Hepatocyte (in vitro differentiated cells): Measurements from ENCODE around the gene FAM174C. TPM values are rescaled to one million over a fixed set of nuclear protein-coding genes. Genes with fewer than 3 reads are reported as not detected.
A peak's percentile ranks its signal among the peaks of the same experiment; 100 is the strongest.

Experiments
- DNase-seq: peaks from one replicate; pipeline ENCODE4 v3.0.0-alpha.2; 2016; ENCODE audit warnings: low spot score
- H2AFZ ChIP-seq: fragments of 200-600 bp; sonication (generic); 2 replicates; pipeline ENCODE4 v1.6.0; 2016; ENCODE audit warnings: antibody characterized with exemption, mild to moderate bottlenecking
- H3K27ac ChIP-seq: fragments of 200-600 bp; sonication (generic); 2 replicates; pipeline ENCODE4 v1.5.1; 2016; ENCODE audit warnings: mild to moderate bottlenecking
- H3K27me3 ChIP-seq: fragments of 200-600 bp; sonication (generic); 2 replicates; pipeline ENCODE4 v1.6.1; 2016
- H3K36me3 ChIP-seq: fragments of 200-600 bp; sonication (generic); replicated peaks from 2 replicates; pipeline ENCODE4 v1.5.1; 2016; ENCODE audit warnings: low read depth; ENCODE audit not compliant: insufficient read depth
- H3K4me1 ChIP-seq: fragments of 200-600 bp; sonication (generic); 2 replicates; pipeline ENCODE4 v1.5.1; 2016; ENCODE audit warnings: mild to moderate bottlenecking, moderate library complexity; ENCODE audit not compliant: insufficient read depth
- H3K4me2 ChIP-seq: fragments of 200-600 bp; sonication (generic); 2 replicates; pipeline ENCODE4 v1.6.0; 2016
- H3K4me3 ChIP-seq: fragments of 200-600 bp; sonication (generic); 2 replicates; pipeline ENCODE4 v1.5.1; 2016; ENCODE audit warnings: mild to moderate bottlenecking
- H3K79me2 ChIP-seq: fragments of 200-600 bp; sonication (generic); 2 replicates; pipeline ENCODE4 v1.6.0; 2017; ENCODE audit warnings: mild to moderate bottlenecking
- H3K9me2 ChIP-seq: fragments of 200-600 bp; sonication (generic); replicated peaks from 2 replicates; pipeline ENCODE4 v1.6.0; 2017; ENCODE audit warnings: mild to moderate bottlenecking; ENCODE audit not compliant: insufficient read depth
- H3K9me3 ChIP-seq: fragments of 200-600 bp; sonication (generic); 2 replicates; pipeline ENCODE4 v1.5.1; 2016; ENCODE audit warnings: low read depth, mild to moderate bottlenecking
- H4K20me1 ChIP-seq: fragments of 200-600 bp; sonication (generic); 2 replicates; pipeline ENCODE4 v1.6.0; 2016; ENCODE audit warnings: mild to moderate bottlenecking; ENCODE audit not compliant: insufficient read depth, poor library complexity, severe bottlenecking
- EZH2 ChIP-seq: fragments of 200-600 bp; sonication (generic); IDR thresholded peaks from 2 replicates; pipeline ENCODE4 v1.6.1; 2016; ENCODE audit warnings: antibody characterized with exemption, mild to moderate bottlenecking, borderline replicate concordance
- EZH2phosphoT487 ChIP-seq: fragments of 200-600 bp; sonication (generic); IDR thresholded peaks from one replicate; pipeline ENCODE4 v1.6.1; 2018; ENCODE audit warnings: antibody characterized with exemption, mild to moderate bottlenecking, low read depth, moderate library complexity; ENCODE audit not compliant: unreplicated experiment, severe bottlenecking
- WGBS: methylation state at CpG from one replicate; pipeline ENCODE4 v1.1.6; 2016; ENCODE audit warnings: low lambda C conversion rate; ENCODE audit errors: missing lambda C conversion rate; 5-methylcytosine and 5-hydroxymethylcytosine counted together
- polyA plus RNA-seq: library from polyadenylated mRNA; unstranded; fragments of >200 nt; fragmentation: Nextera tagmentation; extraction: Ambion mirVana; gene quantifications from 2 replicates; pipeline ENCODE4 v1.2.1, GENCODE V29; 2016
- total RNA-seq: library from RNA; depleted of rRNA; stranded (reverse); fragments of >200 nt; gene quantifications from 2 replicates; pipeline ENCODE4 v1.2.3, GENCODE V29; 2014
- TF ChIP-seq, protein P1 (sequence below): fragments of 200-600 bp; sonication (generic); IDR thresholded peaks from 2 replicates; pipeline ENCODE4 v1.5.1; 2016; ENCODE audit warnings: antibody characterized with exemption, mild to moderate bottlenecking; ENCODE audit not compliant: poor library complexity

The FAM174C gene
- total and polyA plus RNA-seq, 2 experiments from 2014 or later, result 25.5 to 79.9 TPM

DNA sequence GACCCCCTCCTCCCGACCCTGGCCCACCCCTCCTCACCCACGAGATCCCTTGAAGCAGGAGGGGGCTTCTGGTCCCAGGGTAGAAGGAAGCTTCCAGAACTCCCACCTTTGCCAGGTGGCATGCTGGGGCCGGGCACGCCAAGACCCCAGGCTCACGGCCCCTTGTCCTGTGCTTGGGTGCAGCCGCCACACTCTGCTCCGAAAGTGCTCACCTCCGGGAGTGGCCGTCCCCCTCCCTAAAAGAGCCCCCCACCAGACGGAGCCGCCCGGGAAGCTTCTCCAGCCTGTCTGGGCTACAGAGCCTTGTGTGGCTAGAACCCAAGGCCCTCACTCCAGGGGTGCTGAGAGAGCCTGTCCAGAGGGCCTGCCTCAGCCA is 8.6 kb downstream of the FAM174C start:
- Histone ChIP-seq H3K79me2 (peaks cover 26% of the 10 kb centered on the region), H3K36me3 (no peaks in the 10 kb centered on the region), H3K9me3 (no peaks in the 10 kb centered on the region), H3K4me3 (no peak overlapping the region), H4K20me1 (no peaks in the 10 kb centered on the region), H3K4me1 (peaks cover 32% of the 10 kb centered on the region), H3K27ac (peak overlapping the region; percentile 85), H3K4me2 (peak overlapping the region; percentile 76), H2AFZ (no peak overlapping the region), H3K27me3 (no peaks in the 10 kb centered on the region), H3K9me2 (no peaks in the 10 kb centered on the region)
- DNase-seq, result no peak
- 93% methylated on average over 11 of the region's 12 CpGs for WGBS
- TF ChIP-seq EZH2, result no peak
- TF ChIP-seq, protein P1, sequence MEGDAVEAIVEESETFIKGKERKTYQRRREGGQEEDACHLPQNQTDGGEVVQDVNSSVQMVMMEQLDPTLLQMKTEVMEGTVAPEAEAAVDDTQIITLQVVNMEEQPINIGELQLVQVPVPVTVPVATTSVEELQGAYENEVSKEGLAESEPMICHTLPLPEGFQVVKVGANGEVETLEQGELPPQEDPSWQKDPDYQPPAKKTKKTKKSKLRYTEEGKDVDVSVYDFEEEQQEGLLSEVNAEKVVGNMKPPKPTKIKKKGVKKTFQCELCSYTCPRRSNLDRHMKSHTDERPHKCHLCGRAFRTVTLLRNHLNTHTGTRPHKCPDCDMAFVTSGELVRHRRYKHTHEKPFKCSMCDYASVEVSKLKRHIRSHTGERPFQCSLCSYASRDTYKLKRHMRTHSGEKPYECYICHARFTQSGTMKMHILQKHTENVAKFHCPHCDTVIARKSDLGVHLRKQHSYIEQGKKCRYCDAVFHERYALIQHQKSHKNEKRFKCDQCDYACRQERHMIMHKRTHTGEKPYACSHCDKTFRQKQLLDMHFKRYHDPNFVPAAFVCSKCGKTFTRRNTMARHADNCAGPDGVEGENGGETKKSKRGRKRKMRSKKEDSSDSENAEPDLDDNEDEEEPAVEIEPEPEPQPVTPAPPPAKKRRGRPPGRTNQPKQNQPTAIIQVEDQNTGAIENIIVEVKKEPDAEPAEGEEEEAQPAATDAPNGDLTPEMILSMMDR, result no peak
- no peak for TF ChIP-seq EZH2phosphoT487

DNA sequence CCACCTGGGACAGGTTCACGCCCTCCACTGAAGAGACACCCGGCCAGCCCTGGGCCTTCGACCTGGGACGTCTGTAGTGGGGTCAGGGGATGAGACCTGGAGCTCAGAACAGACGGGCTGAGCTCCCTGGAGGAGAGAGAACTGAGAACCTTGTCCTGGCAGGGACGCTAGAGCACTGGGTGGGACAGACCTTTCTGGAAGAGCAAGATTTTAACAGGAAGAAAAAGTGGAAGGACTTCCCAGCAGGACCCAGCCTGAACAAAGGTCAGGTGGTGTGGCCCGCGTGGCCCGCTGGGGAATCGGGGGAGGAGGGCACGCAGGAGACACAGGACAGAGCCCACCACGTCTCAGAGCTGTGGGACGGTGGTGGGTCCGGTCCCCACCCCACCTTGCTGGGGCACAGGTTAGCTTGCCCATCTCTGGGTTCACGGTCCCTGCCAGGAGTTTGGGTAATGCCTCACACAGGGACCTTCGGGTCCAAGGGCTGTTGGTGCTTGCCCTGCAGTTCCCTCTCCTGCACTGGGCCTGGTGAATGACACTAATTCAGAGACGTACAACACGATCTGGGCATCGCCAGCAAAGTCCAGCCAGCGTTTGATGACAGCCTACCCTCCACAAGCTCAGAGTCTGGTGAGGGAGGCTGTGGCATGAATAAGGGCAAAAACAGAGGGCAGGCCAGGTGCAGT is 9.1 kb downstream of the FAM174C start:
- Histone ChIP-seq H3K9me2 (no peaks in the 10 kb centered on the region), H3K79me2 (peaks cover 28% of the 10 kb centered on the region), H3K36me3 (no peaks in the 10 kb centered on the region), H3K27me3 (no peaks in the 10 kb centered on the region), H3K4me1 (peaks cover 32% of the 10 kb centered on the region), H3K9me3 (no peaks in the 10 kb centered on the region), H3K4me2 (peak overlapping the region; percentile 76), H2AFZ (no peak overlapping the region), H4K20me1 (no peaks in the 10 kb centered on the region), H3K4me3 (no peak overlapping the region), H3K27ac (peak overlapping the region; percentile 85)
- TF ChIP-seq, protein P1, result no peak
- TF ChIP-seq EZH2 (no peak), EZH2phosphoT487 (no peak)
- 68% methylated on average over 20 of the region's 20 CpGs for WGBS
- no peak for DNase-seq

DNA sequence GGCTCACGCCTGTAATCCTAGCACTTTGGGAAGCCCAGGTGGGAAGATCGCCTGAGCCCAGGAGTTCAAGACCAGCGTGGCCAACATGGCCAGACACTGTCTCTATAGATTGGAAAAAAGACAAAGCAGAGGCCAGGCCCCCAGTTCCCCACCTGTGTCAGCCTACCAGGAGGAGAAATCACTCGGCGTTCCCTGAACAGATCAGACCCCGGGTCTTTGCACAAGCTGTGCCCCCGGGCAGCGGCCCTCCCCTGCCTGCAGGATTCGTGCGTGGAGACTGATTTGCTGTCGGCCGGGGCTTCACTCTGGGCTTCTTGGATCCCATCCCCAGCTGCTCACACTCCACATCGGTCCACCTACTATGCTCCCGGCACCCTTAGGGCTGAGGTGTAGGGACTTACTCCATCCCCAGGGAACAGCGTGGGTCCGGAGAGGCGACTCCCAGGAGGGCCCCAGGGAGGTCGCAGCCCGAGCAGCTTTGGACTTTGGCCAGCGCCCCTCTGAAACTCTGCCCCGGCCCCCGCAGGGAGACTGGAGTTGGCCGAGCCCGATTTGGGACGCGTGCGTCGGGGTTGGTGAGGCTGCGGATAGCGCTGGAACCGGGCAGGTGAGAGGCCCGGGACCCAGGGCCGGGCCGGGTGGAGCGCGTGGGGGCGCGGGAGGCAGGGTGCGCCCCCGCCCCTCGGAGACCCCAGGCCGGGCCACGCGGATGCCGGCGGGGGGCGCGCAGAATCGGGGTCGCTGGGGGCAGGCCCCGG is 9.8 kb downstream of the FAM174C start:
- no peaks in the 10 kb centered on the region for H3K9me3 ChIP-seq
- peak overlapping the region; percentile 76 for H3K4me2 ChIP-seq
- TF ChIP-seq, protein P1, result no peak
- TF ChIP-seq EZH2 (no peak), EZH2phosphoT487 (no peak)
- no peaks in the 10 kb centered on the region for H3K36me3 ChIP-seq
- no peak overlapping the region for H3K4me3 ChIP-seq
- H3K4me1 ChIP-seq, result peaks cover 32% of the 10 kb centered on the region
- no peaks in the 10 kb centered on the region for H3K9me2 ChIP-seq
- peak overlapping the region; percentile 40 for H2AFZ ChIP-seq
- no peak for DNase-seq
- WGBS, result 28% methylated on average over 29 of the region's 51 CpGs
- peak overlapping the region; percentile 85 for H3K27ac ChIP-seq
- H4K20me1 ChIP-seq, result no peaks in the 10 kb centered on the region
- H3K27me3 ChIP-seq, result no peaks in the 10 kb centered on the region
- H3K79me2 ChIP-seq, result peaks cover 35% of the 10 kb centered on the region
